Brain microvascular endothelial cell (primary cell): ENCODE measurements around the gene NDUFA13.

Source experiments
- DNase-seq: peaks from one replicate; pipeline ENCODE4 v3.0.0-alpha.2; 2020
- H3K27ac ChIP-seq: fragments of 250-450 bp; sonication (Bioruptor Pico); 2 replicates; pipeline ENCODE4 v1.5.1; 2020; ENCODE audit warnings: mild to moderate bottlenecking, moderate library complexity
- H3K27me3 ChIP-seq: fragments of 250-450 bp; sonication (Bioruptor Pico); replicated peaks from 2 replicates; pipeline ENCODE4 v1.5.1; 2020; ENCODE audit warnings: mild to moderate bottlenecking
- H3K36me3 ChIP-seq: fragments of 250-450 bp; sonication (Bioruptor Pico); replicated peaks from 2 replicates; pipeline ENCODE4 v1.5.1; 2020; ENCODE audit warnings: mild to moderate bottlenecking
- H3K4me3 ChIP-seq: 2 replicates; pipeline ENCODE4 v1.5.1; 2011; ENCODE audit warnings: low read depth, mild to moderate bottlenecking, control low read depth, low read length, moderate library complexity
- in situ Hi-C: cut with HindIII; loops from 2 replicates; pipeline ENCODE4 v1.10.0; 2017; ENCODE audit warnings: low sequenced_read_pairs, low pct_ligation_motif_present
- TF ChIP-seq, protein P1 (sequence below): IDR thresholded peaks from 2 replicates; pipeline ENCODE4 v1.5.1; 2011; ENCODE audit warnings: low read depth, mild to moderate bottlenecking, moderate library complexity, low read length, control low read depth, inconsistent platforms; ENCODE audit errors: missing control alignments

NDUFA13 gene

DNA sequence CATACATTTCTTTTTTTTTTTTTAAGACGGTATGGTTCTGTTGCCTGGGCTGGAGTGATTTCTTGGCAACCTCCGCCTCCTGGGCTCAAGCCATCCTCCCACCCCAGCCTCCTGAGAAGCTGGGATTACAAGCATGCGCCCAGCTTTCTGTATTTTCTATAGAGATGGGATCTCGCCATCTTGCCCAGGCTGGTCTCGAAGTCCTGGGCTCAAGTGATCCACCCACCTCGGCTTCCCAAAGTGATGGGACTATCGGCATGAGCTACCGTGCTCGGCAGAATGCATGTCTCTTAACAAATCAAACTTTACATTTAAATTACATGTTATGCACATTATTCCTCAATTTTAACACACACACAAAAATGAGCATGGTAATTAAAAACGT is 1.2 kb downstream of the NDUFA13 start:
- in situ Hi-C loops, result no loop called here
- Histone ChIP-seq H3K4me3 (no peak overlapping the region), H3K36me3 (peaks cover 3% of the 10 kb centered on the region), H3K27ac (no peak overlapping the region), H3K27me3 (no peaks in the 10 kb centered on the region)
- TF ChIP-seq, protein P1, sequence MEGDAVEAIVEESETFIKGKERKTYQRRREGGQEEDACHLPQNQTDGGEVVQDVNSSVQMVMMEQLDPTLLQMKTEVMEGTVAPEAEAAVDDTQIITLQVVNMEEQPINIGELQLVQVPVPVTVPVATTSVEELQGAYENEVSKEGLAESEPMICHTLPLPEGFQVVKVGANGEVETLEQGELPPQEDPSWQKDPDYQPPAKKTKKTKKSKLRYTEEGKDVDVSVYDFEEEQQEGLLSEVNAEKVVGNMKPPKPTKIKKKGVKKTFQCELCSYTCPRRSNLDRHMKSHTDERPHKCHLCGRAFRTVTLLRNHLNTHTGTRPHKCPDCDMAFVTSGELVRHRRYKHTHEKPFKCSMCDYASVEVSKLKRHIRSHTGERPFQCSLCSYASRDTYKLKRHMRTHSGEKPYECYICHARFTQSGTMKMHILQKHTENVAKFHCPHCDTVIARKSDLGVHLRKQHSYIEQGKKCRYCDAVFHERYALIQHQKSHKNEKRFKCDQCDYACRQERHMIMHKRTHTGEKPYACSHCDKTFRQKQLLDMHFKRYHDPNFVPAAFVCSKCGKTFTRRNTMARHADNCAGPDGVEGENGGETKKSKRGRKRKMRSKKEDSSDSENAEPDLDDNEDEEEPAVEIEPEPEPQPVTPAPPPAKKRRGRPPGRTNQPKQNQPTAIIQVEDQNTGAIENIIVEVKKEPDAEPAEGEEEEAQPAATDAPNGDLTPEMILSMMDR, result no peak
- no peak for DNase-seq

DNA sequence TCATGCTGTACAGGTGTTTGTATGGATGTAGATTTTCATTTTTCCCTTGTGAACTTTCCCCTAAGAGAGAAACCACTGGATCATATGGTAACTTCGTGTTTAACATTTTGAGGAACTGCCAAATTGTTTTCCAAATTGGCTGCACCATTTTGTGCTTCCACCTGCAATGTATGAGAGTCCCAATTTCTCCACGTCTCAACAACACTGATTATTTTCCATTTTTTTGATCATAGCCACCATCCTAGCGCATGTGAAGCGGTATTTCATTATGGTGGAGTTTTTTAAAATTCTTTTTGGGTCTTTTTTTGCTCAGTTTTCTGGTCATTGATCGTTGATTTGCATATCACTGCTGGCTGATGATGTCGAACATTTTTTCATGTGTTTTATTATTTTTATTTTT is 5.0 kb downstream of the NDUFA13 start:
- DNase-seq, result no peak
- in situ Hi-C loops, result no loop called here
- TF ChIP-seq, protein P1, result no peak
- no peak overlapping the region for H3K27ac ChIP-seq
- peaks cover 3% of the 10 kb centered on the region for H3K36me3 ChIP-seq
- H3K27me3 ChIP-seq, result no peaks in the 10 kb centered on the region
- H3K4me3 ChIP-seq, result no peak overlapping the region

DNA sequence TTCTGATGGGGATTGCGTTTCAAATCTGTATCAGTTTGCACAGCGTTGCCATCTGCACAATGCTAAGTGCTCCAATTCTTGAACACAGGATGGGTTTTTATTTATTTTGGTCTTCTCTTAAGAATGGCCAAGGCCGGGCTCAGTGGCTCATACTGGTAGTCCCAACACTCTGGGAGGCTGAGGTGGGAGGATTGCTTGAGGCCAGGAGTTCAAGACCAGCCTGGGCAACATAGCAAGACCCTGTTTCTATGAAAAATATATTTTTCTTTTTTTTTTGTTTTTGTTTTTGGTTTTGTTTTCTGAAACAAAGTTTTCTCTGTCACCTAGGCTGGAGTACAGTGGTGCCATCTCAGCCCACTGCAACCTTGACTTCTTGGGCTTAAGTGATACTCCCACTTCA is 7.2 kb downstream of the NDUFA13 start:
- in situ Hi-C loops, result no loop called here
- Histone ChIP-seq H3K27me3 (no peaks in the 10 kb centered on the region), H3K27ac (no peak overlapping the region), H3K4me3 (no peak overlapping the region), H3K36me3 (peaks cover 14% of the 10 kb centered on the region)
- TF ChIP-seq, protein P1, result no peak
- no peak for DNase-seq

DNA sequence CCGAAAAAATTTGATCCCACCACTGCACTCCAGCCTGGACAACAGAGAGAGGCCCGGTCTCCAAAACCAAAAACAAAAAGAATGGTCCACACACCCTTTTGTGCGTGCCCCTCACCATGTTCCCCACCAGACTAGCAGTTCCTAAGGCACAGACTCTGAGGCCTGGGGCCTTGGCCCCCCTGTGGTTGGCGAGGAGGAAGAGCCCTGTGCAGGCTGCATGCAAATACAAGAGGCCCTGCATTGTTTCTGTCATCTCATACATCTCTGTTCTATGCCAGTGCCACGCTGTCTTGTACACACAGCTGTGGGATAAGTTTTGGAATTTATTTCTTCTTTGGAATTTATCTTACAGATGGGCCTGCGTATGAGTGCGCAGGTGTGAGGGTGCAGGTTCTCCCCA is 8.0 kb downstream of the NDUFA13 start:
- Histone ChIP-seq H3K27ac (no peak overlapping the region), H3K36me3 (peaks cover 16% of the 10 kb centered on the region), H3K4me3 (no peak overlapping the region), H3K27me3 (no peaks in the 10 kb centered on the region)
- TF ChIP-seq, protein P1, result no peak
- DNase-seq, result no peak
- in situ Hi-C loops, result no loop called here

DNA sequence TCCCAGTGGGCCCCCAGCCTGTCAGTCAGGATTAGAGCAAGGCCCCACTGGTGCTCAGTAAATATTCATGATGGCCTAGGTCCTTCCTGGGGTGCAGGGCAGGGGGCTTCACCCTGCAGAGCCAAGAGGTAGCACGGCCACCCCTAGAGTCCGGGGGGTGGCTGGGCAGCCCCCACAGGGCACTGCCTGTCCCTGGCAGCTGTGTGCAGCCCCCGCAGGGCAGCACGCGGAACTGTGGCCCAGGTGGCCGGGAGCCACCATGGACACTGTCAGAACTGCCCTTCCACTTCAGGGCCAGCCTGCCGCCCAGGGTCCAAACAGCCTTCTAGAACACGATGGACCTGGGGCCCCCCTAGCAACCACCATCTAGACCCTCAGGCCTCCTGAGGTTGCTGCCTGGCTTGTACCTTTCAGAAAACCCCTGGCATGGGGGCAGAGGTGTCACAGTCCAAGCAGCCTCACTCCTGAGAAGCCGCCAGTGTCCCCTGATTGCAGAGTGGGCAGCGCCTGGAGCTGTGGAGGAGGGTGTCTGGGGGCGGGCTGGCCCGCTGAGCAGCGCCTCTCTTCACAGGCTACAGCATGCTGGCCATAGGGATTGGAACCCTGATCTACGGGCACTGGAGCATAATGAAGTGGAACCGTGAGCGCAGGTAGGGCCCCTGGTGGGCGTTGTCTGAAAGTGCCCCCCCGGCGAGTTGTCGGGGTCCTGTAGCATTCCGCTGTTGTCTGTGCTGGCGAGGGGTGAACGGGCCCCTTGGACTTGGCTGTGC is 9.8 kb downstream of the NDUFA13 start:
- in situ Hi-C loops, result no loop called here
- no peak overlapping the region for H3K4me3 ChIP-seq
- no peak overlapping the region for H3K27ac ChIP-seq
- peaks cover 14% of the 10 kb centered on the region for H3K36me3 ChIP-seq
- no peak for DNase-seq
- TF ChIP-seq, protein P1, result peak; percentile 13
- H3K27me3 ChIP-seq, result no peaks in the 10 kb centered on the region
